ENCODE measurements around the gene JAZF1. TPM values are rescaled to one million over a fixed set of nuclear protein-coding genes. Genes with fewer than 3 reads are reported as not detected.

The JAZF1 gene
- total RNA-seq, 1 donor from 2014 or later, result 3.1 TPM

- no peak for DNase-seq (ENCODE audit: low read depth, low spot score)
- peaks cover 2% of the 10 kb centered on the region for H3K27me3 Mint-ChIP-seq (ENCODE audit: low read depth)
- no peaks in the 10 kb centered on the region for H3K36me3 Mint-ChIP-seq (ENCODE audit: low read depth)
- H3K4me1 Mint-ChIP-seq, result no peaks in the 10 kb centered on the region
- H3K9me3 Mint-ChIP-seq, result no peaks in the 10 kb centered on the region
- no peak for TF ChIP-seq CTCF (conservative IDR thresholded peaks at IDR 0.05)
- no peak overlapping the region for H3K27ac Mint-ChIP-seq (ENCODE audit: unreplicated experiment)
- no peak overlapping the region for H3K4me3 Mint-ChIP-seq
Measured at GRCh38 chr7:27953777-27954176, 226.8 kb downstream of the JAZF1 start.

- DNase-seq (ENCODE audit: low read depth, low spot score), result no peak
- no peak for TF ChIP-seq CTCF (conservative IDR thresholded peaks at IDR 0.05)
- Mint-ChIP-seq H3K4me1 (no peaks in the 10 kb centered on the region), H3K27me3 (ENCODE audit: low read depth) (peaks cover 2% of the 10 kb centered on the region), H3K36me3 (ENCODE audit: low read depth) (no peaks in the 10 kb centered on the region), H3K27ac (ENCODE audit: unreplicated experiment) (no peak overlapping the region), H3K9me3 (no peaks in the 10 kb centered on the region), H3K4me3 (no peak overlapping the region)
Measured at GRCh38 chr7:27953361-27953760, 227.2 kb downstream of the JAZF1 start.

- Mint-ChIP-seq H3K4me3 (no peak overlapping the region), H3K27me3 (ENCODE audit: low read depth) (no peaks in the 10 kb centered on the region), H3K4me1 (no peaks in the 10 kb centered on the region), H3K36me3 (ENCODE audit: low read depth) (no peaks in the 10 kb centered on the region), H3K27ac (ENCODE audit: unreplicated experiment) (no peak overlapping the region), H3K9me3 (no peaks in the 10 kb centered on the region)
- TF ChIP-seq CTCF (conservative IDR thresholded peaks at IDR 0.05), result no peak
- DNase-seq (ENCODE audit: low read depth, low spot score), result no peak
Measured at GRCh38 chr7:27952456-27953285, 227.9 kb downstream of the JAZF1 start.

- no peaks in the 10 kb centered on the region for H3K27me3 Mint-ChIP-seq (ENCODE audit: low read depth)
- no peaks in the 10 kb centered on the region for H3K4me1 Mint-ChIP-seq
- H3K36me3 Mint-ChIP-seq (ENCODE audit: low read depth), result no peaks in the 10 kb centered on the region
- H3K27ac Mint-ChIP-seq (ENCODE audit: unreplicated experiment), result no peak overlapping the region
- DNase-seq (ENCODE audit: low read depth, low spot score), result no peak
- no peaks in the 10 kb centered on the region for H3K9me3 Mint-ChIP-seq
- no peak overlapping the region for H3K4me3 Mint-ChIP-seq
- TF ChIP-seq CTCF (conservative IDR thresholded peaks at IDR 0.05), result no peak
Measured at GRCh38 chr7:27950123-27950522, 230.5 kb downstream of the JAZF1 start.

GRCh38 chr7:27948861-27949260, 231.7 kb downstream of the JAZF1 start:
- no peaks in the 10 kb centered on the region for H3K4me1 Mint-ChIP-seq
- H3K27ac Mint-ChIP-seq (ENCODE audit: unreplicated experiment), result no peak overlapping the region
- H3K9me3 Mint-ChIP-seq, result no peaks in the 10 kb centered on the region
- H3K27me3 Mint-ChIP-seq (ENCODE audit: low read depth), result no peaks in the 10 kb centered on the region
- no peaks in the 10 kb centered on the region for H3K36me3 Mint-ChIP-seq (ENCODE audit: low read depth)
- no peak overlapping the region for H3K4me3 Mint-ChIP-seq
- TF ChIP-seq CTCF (conservative IDR thresholded peaks at IDR 0.05), result no peak
- no peak for DNase-seq (ENCODE audit: low read depth, low spot score)
